ENCODE measurements around the gene DENND1A.
"Not testable (repeated sequence)": the region's sequence is repeated elsewhere in the genome, so short reads cannot be mapped to it uniquely, and the experiment has no call there.

Gene DENND1A

DNA sequence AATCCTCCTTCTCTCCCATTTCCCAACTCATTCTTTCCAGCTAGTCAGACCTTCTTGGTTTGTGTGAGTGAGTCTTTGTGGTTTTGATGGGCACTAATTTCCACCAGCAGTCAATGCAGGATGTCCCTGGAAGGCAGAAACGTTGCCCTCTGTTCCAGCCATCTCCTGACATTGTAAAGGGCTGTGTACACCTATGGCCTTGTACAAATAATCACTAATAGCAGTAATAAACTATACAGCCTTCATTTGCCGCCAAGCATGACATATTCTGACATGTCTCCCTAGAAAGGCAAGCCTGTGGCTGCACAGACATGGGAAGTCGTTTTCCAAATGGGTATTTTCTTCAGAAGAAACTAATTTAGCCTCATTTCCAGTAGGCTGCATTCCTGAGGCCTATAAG is 18.4 kb upstream of the DENND1A start:
- no peak for DNase-seq (ENCODE audit: low read depth in 2 of 2)

- DNase-seq (ENCODE audit: low read depth in 2 of 2): no peak
These were observed 17.4 kb upstream of the DENND1A start for GRCh38 chr9:123947326-123947725.

- DNase-seq (ENCODE audit: low read depth in 2 of 2): no peak
These were observed 16.3 kb upstream of the DENND1A start for GRCh38 chr9:123946101-123946821.

- DNase-seq (ENCODE audit: low read depth in 2 of 2): no peak
These were observed 15.6 kb upstream of the DENND1A start for GRCh38 chr9:123945532-123945931.

- not testable (repeated sequence) for DNase-seq (ENCODE audit: low read depth in 2 of 2)
These were observed 14.5 kb upstream of the DENND1A start for GRCh38 chr9:123944464-123944863.

DNA sequence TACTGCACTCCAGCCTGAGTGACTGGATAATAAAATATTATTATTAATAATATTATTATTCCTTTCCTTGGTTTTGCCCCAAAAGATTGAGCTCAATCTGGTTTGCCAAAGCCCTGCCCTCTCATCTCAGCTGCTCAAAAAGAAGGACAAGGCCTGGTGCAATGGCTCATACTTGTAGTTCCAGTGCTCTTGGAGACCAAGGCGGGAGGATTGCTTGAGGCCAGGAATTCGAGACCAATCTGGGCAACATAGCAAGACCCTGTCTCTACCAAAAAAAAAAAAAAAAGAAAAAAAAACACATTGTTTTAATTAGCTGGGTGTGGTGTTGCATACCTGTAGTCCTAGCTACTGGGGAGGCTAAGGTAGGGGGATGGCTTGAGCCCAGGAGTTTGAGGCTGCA is 13.7 kb upstream of the DENND1A start:
- no peak for DNase-seq (ENCODE audit: low read depth in 2 of 2)

GRCh38 chr9:123942542-123942941 is 12.6 kb upstream of the DENND1A start:
- DNase-seq (ENCODE audit: low read depth in 2 of 2): no peak

DNA sequence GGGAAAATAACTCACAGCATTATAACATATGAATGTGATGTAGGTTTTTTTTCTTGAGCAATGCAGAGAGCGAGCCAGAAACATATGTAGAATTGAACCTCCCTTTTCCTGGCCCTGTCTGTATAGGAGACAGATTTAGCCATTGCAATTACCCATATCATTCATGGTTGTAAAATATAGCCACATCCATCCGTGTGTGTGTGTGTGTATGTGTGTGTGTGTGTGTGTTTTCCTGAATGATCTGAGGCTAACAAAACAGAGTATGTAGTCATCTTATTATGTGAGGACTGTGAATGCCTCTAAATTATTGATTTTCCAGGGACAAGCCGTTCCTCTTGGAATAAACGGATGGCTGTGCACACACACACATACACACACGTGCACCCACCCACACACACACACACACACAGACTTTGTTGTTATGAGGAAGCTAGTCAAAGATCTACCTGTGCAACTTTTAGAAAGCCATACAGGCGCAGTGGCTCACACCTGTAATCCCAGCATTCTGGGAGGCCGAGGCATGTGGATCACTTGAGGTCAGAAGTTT is 11.7 kb upstream of the DENND1A start:
- no peak for DNase-seq (ENCODE audit: low read depth in 2 of 2)

DNA sequence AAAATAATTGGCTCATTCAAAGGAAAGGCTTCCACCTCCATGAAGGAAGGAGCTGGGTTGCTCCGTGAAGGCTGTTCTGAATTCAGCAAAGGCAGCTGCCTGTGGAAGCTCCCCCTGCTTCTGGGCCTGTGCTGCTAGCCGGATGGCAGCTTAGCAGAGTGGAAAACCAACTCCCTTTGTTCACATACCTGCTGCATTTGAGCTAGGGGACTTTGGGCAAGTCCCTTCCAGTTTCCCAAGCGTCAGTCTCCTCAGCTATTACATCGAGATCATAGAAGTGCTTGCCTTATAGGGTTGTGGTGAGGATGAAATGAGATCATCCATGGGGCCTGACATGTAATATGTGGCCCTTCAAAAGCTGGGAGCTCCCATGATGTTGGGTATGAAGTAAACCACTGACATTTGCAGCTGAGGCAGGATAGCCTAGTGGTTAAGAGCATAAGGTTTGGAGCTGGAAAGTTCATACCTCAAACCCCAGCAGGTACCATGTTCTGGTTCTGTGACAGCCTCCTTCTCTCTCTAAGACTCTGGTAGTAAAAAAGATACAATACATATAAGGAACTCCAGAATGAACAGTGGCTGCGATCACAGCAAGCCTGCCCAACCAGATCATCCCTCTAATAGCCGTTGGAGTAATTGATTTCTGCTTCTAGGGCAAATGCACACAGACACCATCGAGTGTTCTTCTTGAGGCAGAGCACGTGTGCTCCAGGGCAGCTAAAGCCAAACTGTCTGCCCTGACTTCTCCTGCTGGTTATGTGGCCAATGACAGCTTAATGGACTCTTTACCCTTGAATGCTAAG is 11.0 kb upstream of the DENND1A start:
- no peak for DNase-seq (ENCODE audit: low read depth in 2 of 2)

DNA sequence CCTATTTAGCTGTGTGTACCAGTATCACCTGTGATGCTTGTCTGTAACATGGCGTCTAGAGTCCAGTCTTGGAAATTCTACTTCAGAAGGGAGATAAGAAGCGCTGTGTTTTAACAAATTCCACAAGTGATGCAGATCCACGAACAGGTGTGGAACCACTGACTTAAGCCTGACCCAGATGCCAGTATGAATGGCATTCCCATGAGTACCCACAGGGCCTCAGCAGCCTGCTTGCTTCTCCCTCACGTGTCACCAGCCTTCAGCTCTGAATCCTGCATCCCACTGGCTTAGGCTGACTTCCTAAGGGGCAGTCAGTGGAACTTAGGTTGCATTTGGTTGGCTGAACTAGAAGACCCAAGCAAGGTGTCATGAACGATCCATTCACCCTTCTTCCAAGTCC is 8.5 kb upstream of the DENND1A start:
- no peak for DNase-seq (ENCODE audit: low read depth in 2 of 2)

DNA sequence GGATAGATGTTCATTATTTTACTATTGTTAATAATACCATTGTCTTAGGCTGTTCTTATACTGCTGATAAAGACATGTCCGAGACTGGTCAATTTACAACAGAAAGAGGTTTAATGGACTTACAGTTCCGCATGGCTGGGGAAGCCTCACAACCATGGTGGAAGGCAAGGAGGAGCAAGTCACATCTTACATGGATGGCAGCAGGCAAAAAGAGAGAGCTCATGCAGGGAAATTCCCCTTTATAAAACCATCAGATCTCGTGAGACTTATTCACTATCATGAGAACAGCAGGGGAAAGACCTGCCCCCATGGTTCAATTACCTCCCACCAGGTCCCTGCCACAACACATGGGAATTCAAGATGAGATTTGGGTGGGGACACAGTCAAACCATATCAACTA is 6.6 kb upstream of the DENND1A start:
- DNase-seq (ENCODE audit: low read depth in 2 of 2): not testable (repeated sequence)

GRCh38 chr9:123933440-123934212 is 3.7 kb upstream of the DENND1A start:
- no peak for DNase-seq (ENCODE audit: low read depth in 2 of 2)

GRCh38 chr9:123929177-123929869 is 603 bp downstream of the DENND1A start:
- peak in 1 of 2 donors; percentile 2 for DNase-seq (ENCODE audit: low read depth in 2 of 2)

DNA sequence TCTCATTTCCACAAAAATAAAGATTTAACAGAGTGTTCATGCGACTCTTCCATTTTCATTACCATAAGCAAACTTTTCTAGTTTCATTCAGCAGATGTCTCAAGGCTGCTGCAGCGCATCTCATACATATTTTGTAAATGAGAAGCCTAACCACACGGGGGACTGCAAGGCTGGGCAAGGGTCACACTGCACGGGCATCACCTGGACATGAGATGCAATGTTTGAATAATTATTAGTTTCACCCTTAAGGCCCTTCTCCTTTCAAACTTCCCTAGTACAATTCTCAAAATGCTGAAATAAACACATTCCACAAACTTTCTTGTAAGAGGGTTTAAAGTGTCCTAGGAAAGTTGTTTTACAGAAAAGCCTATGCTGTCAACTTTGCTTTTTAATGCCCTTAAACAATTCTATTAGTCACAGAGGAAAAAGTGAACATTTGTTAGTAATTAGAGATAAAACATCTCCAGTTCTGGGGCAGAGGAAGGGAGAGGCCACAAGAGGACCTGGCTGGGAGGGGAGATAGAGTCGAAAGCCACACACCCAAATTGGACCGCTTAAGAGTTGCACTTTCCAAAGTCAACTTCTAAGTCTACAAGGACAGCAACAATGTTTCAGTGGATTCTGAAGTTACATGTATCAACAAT is 1.3 kb downstream of the DENND1A start:
- DNase-seq (ENCODE audit: low read depth in 2 of 2): no peak

DNA sequence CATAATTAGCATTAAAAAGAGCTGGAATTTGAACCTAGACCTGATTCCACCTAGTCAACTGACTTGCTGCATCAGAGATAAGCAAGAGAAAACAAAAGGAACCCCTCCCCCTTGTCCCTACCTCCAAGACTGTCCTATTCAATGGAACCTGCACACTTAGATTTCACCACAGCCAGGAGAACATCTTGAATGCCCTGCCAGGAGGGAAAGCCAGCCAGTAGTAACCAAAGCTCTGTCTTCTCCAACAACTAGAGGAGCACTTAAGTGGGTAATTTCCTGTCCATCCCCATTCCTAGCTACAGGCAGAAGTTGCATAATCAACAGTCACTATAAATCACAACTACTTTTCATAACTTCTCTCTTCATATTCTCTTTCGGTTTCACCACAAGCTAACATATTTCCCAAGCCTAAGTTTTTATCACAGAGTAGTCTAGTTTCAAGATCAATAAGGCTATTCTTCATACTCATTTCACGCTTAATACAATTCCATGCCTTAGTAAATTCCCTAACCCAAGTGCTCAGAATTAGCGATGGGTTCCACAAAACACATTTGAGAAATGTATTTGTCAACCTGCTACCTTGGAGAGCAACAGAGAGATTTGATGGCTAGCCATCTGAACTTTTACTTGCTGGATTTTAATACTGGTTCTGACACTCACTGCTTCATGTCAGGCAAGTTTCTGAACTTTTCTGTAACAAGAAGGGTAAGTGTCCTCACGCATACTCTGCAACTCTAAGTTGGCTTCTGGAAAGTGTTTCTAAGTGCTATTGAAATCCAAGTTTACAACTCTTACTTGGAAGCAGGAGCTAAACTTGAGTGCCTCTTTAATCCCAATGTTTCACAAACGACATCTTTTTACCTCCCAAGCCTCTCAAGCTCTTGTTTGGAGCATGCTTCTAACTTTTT is 2.0 kb downstream of the DENND1A start:
- no peak for DNase-seq (ENCODE audit: low read depth in 2 of 2)

- DNase-seq (ENCODE audit: low read depth in 2 of 2): no peak
These were observed 3.0 kb downstream of the DENND1A start for GRCh38 chr9:123926941-123927340.

DNA sequence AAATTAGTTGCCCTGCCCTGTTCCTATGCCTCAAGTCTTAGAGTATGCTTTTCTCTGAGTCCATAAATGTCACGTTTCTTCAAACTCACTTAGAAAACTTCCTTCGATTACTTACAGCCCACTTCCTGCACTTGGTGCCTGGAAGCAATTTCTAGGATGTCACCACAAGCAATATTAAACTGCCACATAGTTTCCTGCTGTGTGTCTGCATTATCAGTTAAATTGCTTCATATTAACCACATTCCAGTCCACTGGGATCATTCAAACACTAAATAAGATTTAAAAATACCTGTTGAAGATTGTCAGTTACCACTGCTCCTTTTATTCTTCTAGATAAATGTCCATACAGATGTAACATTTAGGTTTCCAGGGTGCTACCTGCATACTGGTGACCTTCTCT is 4.1 kb downstream of the DENND1A start:
- no peak for DNase-seq (ENCODE audit: low read depth in 2 of 2)

- no peak for DNase-seq (ENCODE audit: low read depth in 2 of 2)
These were observed 4.8 kb downstream of the DENND1A start for GRCh38 chr9:123925161-123925560.

DNA sequence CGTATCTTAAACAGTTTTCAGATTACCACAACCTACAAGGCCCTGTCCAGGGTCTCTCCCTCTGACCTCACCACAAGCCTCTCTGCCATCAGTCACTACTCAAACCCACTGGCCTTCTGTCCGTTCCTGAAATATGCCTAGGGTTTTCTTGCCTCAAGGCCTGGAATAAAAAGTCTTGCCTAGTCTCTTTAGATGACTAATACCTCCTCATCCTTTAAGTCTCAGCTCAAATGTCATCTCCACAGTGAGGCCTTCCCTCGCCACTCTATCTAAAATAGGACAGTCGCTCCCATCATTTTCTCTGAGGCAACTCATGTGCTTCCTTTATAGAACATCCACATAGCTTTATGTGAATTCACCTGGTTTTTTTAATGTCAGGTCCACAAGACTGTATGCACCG is 5.2 kb downstream of the DENND1A start:
- no peak for DNase-seq (ENCODE audit: low read depth in 2 of 2)

- DNase-seq (ENCODE audit: low read depth in 2 of 2): no peak
These were observed 6.0 kb downstream of the DENND1A start for GRCh38 chr9:123923884-123924283.

Measured in stimulated activated CD8-positive, alpha-beta memory T cell treated with anti-CD3 and anti-CD28 coated beads, Interleukin-15, amount 100 ng/mL, for 4 hours (primary cell).